ENCODE results near the gene ZNF836. TPM values are rescaled to one million over a fixed set of nuclear protein-coding genes. Genes with fewer than 3 reads are reported as not detected.

ZNF836 gene
- total and polyA plus RNA-seq, 2 of the 13 experiments (the other 11 are each of a cell fraction or from before 2014, with no cell fraction given), result 1.6 to 5.3 TPM

GRCh38 chr19:52139252-52140031 is 32.0 kb downstream of the ZNF836 start, which contains the start of gene ZNF616 (continued):
- peak; percentile 77 for TF ChIP-seq ARID4A (CRISPR knock-in tag; IDR thresholded peaks at IDR 0.05; ENCODE audit: borderline replicate concordance)
- no peak for TF ChIP-seq HOXA7 (CRISPR knock-in tag; IDR thresholded peaks at IDR 0.05)
- TF ChIP-seq ZMYM4 (CRISPR knock-in tag; IDR thresholded peaks at IDR 0.05), result peak; percentile 38; the same call in 1 of the 2 replicates
- TF ChIP-seq KMT2B (CRISPR knock-in tag; IDR thresholded peaks at IDR 0.05), result peak; percentile 74
- no peak for TF ChIP-seq SP2 (CRISPR knock-in tag; IDR thresholded peaks at IDR 0.05)
- no peak for TF ChIP-seq ZNF296 (CRISPR knock-in tag; conservative IDR thresholded peaks at IDR 0.05)
- no peak for TF ChIP-seq NFRKB (IDR thresholded peaks at IDR 0.05)
- peak; percentile 74 for TF ChIP-seq ZBTB40 (IDR thresholded peaks at IDR 0.05)
- TF ChIP-seq ZBTB40 (CRISPR knock-in tag; IDR thresholded peaks at IDR 0.05), result no peak
- peak; percentile 81 to 83 for TF ChIP-seq POLR2A (IDR thresholded peaks at IDR 0.05; ENCODE audit: insufficient read depth in 1 of 2, low read depth in 2 of 2, low read length in 2 of 2)
- TF ChIP-seq DMAP1 (CRISPR knock-in tag; IDR thresholded peaks at IDR 0.05), result no peak
- no peak for TF ChIP-seq ATF1 (CRISPR knock-in tag; IDR thresholded peaks at IDR 0.05)
- TF ChIP-seq YEATS4 (CRISPR knock-in tag; IDR thresholded peaks at IDR 0.05; ENCODE audit: borderline replicate concordance), result peak; percentile 12; the same call in 1 of the 2 replicates
- no peak for TF ChIP-seq CEBPZ (IDR thresholded peaks at IDR 0.05; ENCODE audit: low read length)

Data from HepG2 (cell line).